ENCODE results near the gene SHROOM1. TPM values are rescaled to one million over a fixed set of nuclear protein-coding genes. Genes with fewer than 3 reads are reported as not detected.

SHROOM1 gene
- total and polyA plus RNA-seq, 2 donors (not counting 3 experiments of a cell fraction or from before 2014, with no cell fraction given), result 12.8 to 20.9 TPM

Small RNA genes lying within 50 kb of the gene (small RNA-seq; reads per million reads assigned to genes)
- gene RNA5SP192 (ENCODE audit: insufficient read depth, insufficient read length, low read depth, low replicate concordance), result not detected

Other genes with a start within 250 kb of the SHROOM1 start
- gene IL13, start 172.5 kb downstream of the SHROOM1 start, total RNA-seq, result not detected in 2 replicates
- 0.06 TPM in 2 replicates for gene IL13, start 172.5 kb downstream of the SHROOM1 start, polyA plus RNA-seq
- not detected in 2 replicates for gene IL4, start 156.7 kb downstream of the SHROOM1 start, total RNA-seq
- not detected in 2 replicates for gene IL4, start 156.7 kb downstream of the SHROOM1 start, polyA plus RNA-seq
- 11.2 and 15.8 TPM in 2 replicates for gene KIF3A, start 93.1 kb downstream of the SHROOM1 start, total RNA-seq
- 2.4 and 3.3 TPM in 2 replicates for gene KIF3A, start 93.1 kb downstream of the SHROOM1 start, polyA plus RNA-seq
- 0.53 TPM in 1 of 2 replicates, not detected in the other for gene CCNI2, start 83.2 kb downstream of the SHROOM1 start, total RNA-seq
- 0.13 and 0.25 TPM in 2 replicates for gene CCNI2, start 83.2 kb downstream of the SHROOM1 start, polyA plus RNA-seq
- 77.2 and 82.1 TPM in 2 replicates for gene SEPTIN8, start 53.4 kb downstream of the SHROOM1 start, total RNA-seq
- gene SEPTIN8, start 53.4 kb downstream of the SHROOM1 start, polyA plus RNA-seq, result 45.3 and 56.6 TPM in 2 replicates
- not detected in 2 replicates for gene SOWAHA, start 17.3 kb downstream of the SHROOM1 start, total RNA-seq
- not detected in 2 replicates for gene SOWAHA, start 17.3 kb downstream of the SHROOM1 start, polyA plus RNA-seq
- gene GDF9, start 35.8 kb upstream of the SHROOM1 start, total RNA-seq, result 0.32 TPM in 1 of 2 replicates, not detected in the other
- 0.07 and 0.24 TPM in 2 replicates for gene GDF9, start 35.8 kb upstream of the SHROOM1 start, polyA plus RNA-seq
- gene UQCRQ, start 36.0 kb upstream of the SHROOM1 start, total RNA-seq, result 390 and 458 TPM in 2 replicates
- gene UQCRQ, start 36.0 kb upstream of the SHROOM1 start, polyA plus RNA-seq, result 246 and 263 TPM in 2 replicates
- 0.40 and 0.99 TPM in 2 replicates for gene LEAP2, start 43.0 kb upstream of the SHROOM1 start, total RNA-seq
- 0.37 and 0.48 TPM in 2 replicates for gene LEAP2, start 43.0 kb upstream of the SHROOM1 start, polyA plus RNA-seq
- gene AFF4, start 133.0 kb upstream of the SHROOM1 start, total RNA-seq, result 85.5 and 88.3 TPM in 2 replicates
- 21.3 and 27.0 TPM in 2 replicates for gene AFF4, start 133.0 kb upstream of the SHROOM1 start, polyA plus RNA-seq
- gene ZCCHC10, start 195.9 kb upstream of the SHROOM1 start, total RNA-seq, result 25.9 and 30.5 TPM in 2 replicates
- gene ZCCHC10, start 195.9 kb upstream of the SHROOM1 start, polyA plus RNA-seq, result 32.1 and 35.3 TPM in 2 replicates
- 157 and 161 TPM in 2 replicates for gene HSPA4, start 221.4 kb upstream of the SHROOM1 start, total RNA-seq
- gene HSPA4, start 221.4 kb upstream of the SHROOM1 start, polyA plus RNA-seq, result 7.1 and 11.2 TPM in 2 replicates